Glutamatergic neuron (in vitro differentiated cells): ENCODE measurements around the gene RMI2. TPM values are rescaled to one million over a fixed set of nuclear protein-coding genes. Genes with fewer than 3 reads are reported as not detected.

Experiments
- DNase-seq: peaks from one replicate; pipeline ENCODE4 v3.0.0; 2022
- H3K27ac Mint-ChIP-seq: one replicate; pipeline ENCODE4 v1.8.0; 2020; ENCODE audit warnings: mild to moderate bottlenecking, mixed read lengths, inconsistent platforms; ENCODE audit not compliant: unreplicated experiment
- H3K27me3 Mint-ChIP-seq: one replicate; pipeline ENCODE4 v1.8.0; 2020; ENCODE audit warnings: mild to moderate bottlenecking, moderate library complexity, mixed read lengths, inconsistent platforms; ENCODE audit not compliant: unreplicated experiment
- H3K36me3 Mint-ChIP-seq: one replicate; pipeline ENCODE4 v1.8.0; 2020; ENCODE audit warnings: mild to moderate bottlenecking, mixed read lengths, inconsistent platforms; ENCODE audit not compliant: unreplicated experiment
- H3K4me1 Mint-ChIP-seq: one replicate; pipeline ENCODE4 v1.8.0; 2020; ENCODE audit warnings: mild to moderate bottlenecking, low read depth, mixed read lengths, inconsistent platforms; ENCODE audit not compliant: unreplicated experiment
- H3K4me3 Mint-ChIP-seq: one replicate; pipeline ENCODE4 v1.8.0; 2020; ENCODE audit warnings: mild to moderate bottlenecking, mixed read lengths, inconsistent platforms; ENCODE audit not compliant: unreplicated experiment
- H3K9me3 Mint-ChIP-seq: one replicate; pipeline ENCODE4 v1.8.0; 2020; ENCODE audit warnings: mild to moderate bottlenecking, moderate library complexity, mixed read lengths, inconsistent platforms; ENCODE audit not compliant: unreplicated experiment
- CTCF ChIP-seq: fragments of 200-600 bp; sonication (generic); IDR thresholded peaks from one replicate; pipeline ENCODE4 v1.5.0; 2021; ENCODE audit not compliant: partially characterized antibody, unreplicated experiment
- total RNA-seq: library from RNA; stranded (reverse); fragmentation: NEBNext Ultra II Directional; extraction: Animal tissue kit (Norgen Biotek cat#: 25700); gene quantifications from one replicate; pipeline ENCODE4 v1.2.1, GENCODE V29; 2021; ENCODE audit not compliant: unreplicated experiment

Gene RMI2
- total RNA-seq, 1 donor from 2014 or later = 4.2 TPM

- Mint-ChIP-seq H3K4me1 (peaks cover 2% of the 10 kb centered on the region), H3K36me3 (no peaks in the 10 kb centered on the region), H3K27ac (no peak overlapping the region), H3K9me3 (peaks cover 2% of the 10 kb centered on the region), H3K4me3 (no peak overlapping the region), H3K27me3 (peaks cover 1% of the 10 kb centered on the region)
- no peak for TF ChIP-seq CTCF
- DNase-seq = no peak
Measured at GRCh38 chr16:11301645-11302501, 43.4 kb upstream of the RMI2 start.

GRCh38 chr16:11302977-11303376 lies 42.3 kb upstream of the RMI2 start:
- H3K36me3 Mint-ChIP-seq = no peaks in the 10 kb centered on the region
- no peak overlapping the region for H3K27ac Mint-ChIP-seq
- no peak for DNase-seq
- no peak overlapping the region for H3K4me3 Mint-ChIP-seq
- no peaks in the 10 kb centered on the region for H3K4me1 Mint-ChIP-seq
- peaks cover 2% of the 10 kb centered on the region for H3K9me3 Mint-ChIP-seq
- H3K27me3 Mint-ChIP-seq = peaks cover 1% of the 10 kb centered on the region
- no peak for TF ChIP-seq CTCF

GRCh38 chr16:11303405-11304138 lies 41.7 kb upstream of the RMI2 start:
- Mint-ChIP-seq H3K4me3 (no peak overlapping the region), H3K27me3 (peaks cover 1% of the 10 kb centered on the region)
- no peak for TF ChIP-seq CTCF

GRCh38 chr16:11306381-11306780 lies 38.9 kb upstream of the RMI2 start:
- Mint-ChIP-seq H3K36me3 (no peaks in the 10 kb centered on the region), H3K27ac (no peak overlapping the region), H3K4me1 (peaks cover 2% of the 10 kb centered on the region)

More at GRCh38 chr16:11303405-11304138, 41.7 kb upstream of the RMI2 start:
- peaks cover 3% of the 10 kb centered on the region for H3K9me3 Mint-ChIP-seq
- no peaks in the 10 kb centered on the region for H3K36me3 Mint-ChIP-seq
- DNase-seq = no peak
- H3K4me1 Mint-ChIP-seq = no peaks in the 10 kb centered on the region
- H3K27ac Mint-ChIP-seq = no peak overlapping the region

More at GRCh38 chr16:11306381-11306780, 38.9 kb upstream of the RMI2 start:
- peaks cover 1% of the 10 kb centered on the region for H3K27me3 Mint-ChIP-seq
- no peak for DNase-seq
- TF ChIP-seq CTCF = no peak
- peaks cover 1% of the 10 kb centered on the region for H3K9me3 Mint-ChIP-seq
- H3K4me3 Mint-ChIP-seq = no peak overlapping the region
